Esophagus muscularis mucosa (tissue), 4 donors: ENCODE data around the gene SFTPD. TPM values are rescaled to one million over a fixed set of nuclear protein-coding genes. Genes with fewer than 3 reads are reported as not detected.

Source experiments
- DNase-seq: peaks from one replicate; pipeline ENCODE4 v3.0.0-alpha.2; 2017; ENCODE audit errors: extremely low spot score
- H3K27ac ChIP-seq, 4 donors: fragments of 200-600 bp; sonication (generic); replicated peaks in 1 of 4; 1 replicate in 3 of 4; 2 replicates in 1 of 4; pipeline ENCODE4 v1.5.1; 2016 to 2019; ENCODE audit warnings: mild to moderate bottlenecking in 1 of 4
- H3K27me3 ChIP-seq, 4 donors: fragments of 200-600 bp; sonication (generic); one replicate each; pipeline versions ENCODE4 v1.5.1 to v1.6.0; 2016 to 2019
- H3K36me3 ChIP-seq, 4 donors: fragments of 200-600 bp; sonication (generic); one replicate each; pipeline ENCODE4 v1.5.1; 2016 to 2019
- H3K4me1 ChIP-seq, 4 donors: fragments of 200-600 bp; sonication (generic); one replicate each; pipeline ENCODE4 v1.5.1; 2016 to 2019
- H3K4me3 ChIP-seq, 4 donors: fragments of 200-600 bp; sonication (generic); 1 replicate in 2 of 4; 2 replicates in 2 of 4; pipeline ENCODE4 v1.5.1; 2016 to 2019; ENCODE audit warnings: mild to moderate bottlenecking in 4 of 4, moderate library complexity in 1 of 4
- H3K9me3 ChIP-seq, 4 donors: fragments of 200-600 bp; sonication (generic); 1 replicate in 3 of 4; 2 replicates in 1 of 4; pipeline ENCODE4 v1.5.1; 2016 to 2019
- CTCF ChIP-seq, 3 experiments: fragments of 200-600 bp in 2 of 3; fragments of 450-650 bp in 1 of 3; sonication (generic) in 2 of 3; IDR thresholded peaks; one replicate each; pipeline ENCODE4 v1.5.1; 2017 to 2019; ENCODE audit warnings: antibody characterized with exemption in 3 of 3, mild to moderate bottlenecking in 2 of 3, moderate library complexity in 1 of 3
- EP300 ChIP-seq: sonication (generic); formaldehyde crosslinking; IDR thresholded peaks from one replicate; pipeline ENCODE4 v1.6.1; 2017; ENCODE audit warnings: antibody characterized with exemption
- POLR2A ChIP-seq: fragments of 450-650 bp; IDR thresholded peaks from one replicate; pipeline ENCODE4 v1.6.1; 2017; ENCODE audit warnings: antibody characterized with exemption, moderate library complexity, mild to moderate bottlenecking, low read depth
- POLR2AphosphoS5 ChIP-seq, 2 donors: sonication (generic); formaldehyde crosslinking; IDR thresholded peaks; one replicate each; pipeline ENCODE4 v1.6.1; 2017; ENCODE audit warnings: antibody characterized with exemption in 2 of 2
- WGBS: methylation state at CpG from one replicate; pipeline ENCODE4 v1.1.5; 2018; 5-methylcytosine and 5-hydroxymethylcytosine counted together
- intact Hi-C: fragments of 100-400 bp; cut with DNase I; formaldehyde crosslinking; loops from one replicate; pipeline ENCODE4 v1.15.1; 2023
- total RNA-seq, 4 donors: library from RNA; depleted of rRNA; stranded (reverse); fragments of >200 nt; gene quantifications; one replicate each; pipeline versions ENCODE4 v1.1.0 to v1.2.1, GENCODE V29; 2016

Gene SFTPD
- total RNA-seq, 4 donors from 2014 or later: 0.83 to 3.0 (median 1.5) TPM

GRCh38 chr10:79981450-79982361 is 32.8 kb upstream of the SFTPD start:
- H3K4me3 ChIP-seq: peak overlapping the region; percentile 66 to 72 (median 68)
- TF ChIP-seq POLR2AphosphoS5 (IDR thresholded peaks at IDR 0.05): peak in 1 of 2 donors; percentile 39
- no peak for TF ChIP-seq POLR2A
- peak in 1 of 3 experiments; percentile 6 for TF ChIP-seq CTCF (IDR thresholded peaks at IDR 0.05)
- TF ChIP-seq EP300: no peak
- DNase-seq: no peak
- intact Hi-C loops: no loop called here
- H3K9me3 ChIP-seq: no peaks in the 10 kb centered on the region
- H3K36me3 ChIP-seq: no peaks in the 10 kb centered on the region
- H3K4me1 ChIP-seq: peaks cover 15 to 26% (median 22%) of the 10 kb centered on the region in 4 donors
- H3K27me3 ChIP-seq: peaks cover 0 to 13% (median 0%) of the 10 kb centered on the region in 4 donors
- H3K27ac ChIP-seq: peak overlapping the region; percentile 58 to 88 (median 78)
- WGBS: 10% methylated on average over 14 of the region's 89 CpGs

- intact Hi-C loops: no loop called here
- Histone ChIP-seq H3K27me3 (peaks cover 0 to 7% (median 0%) of the 10 kb centered on the region in 4 donors), H3K36me3 (no peaks in the 10 kb centered on the region), H3K4me1 (peaks cover 15 to 26% (median 22%) of the 10 kb centered on the region in 4 donors), H3K4me3 (no peak overlapping the region), H3K9me3 (no peaks in the 10 kb centered on the region), H3K27ac (peak overlapping the region in 1 of 4 donors; percentile 88)
- 92% methylated on average over 3 of the region's 3 CpGs for WGBS
- no peak for DNase-seq
- no peak for TF ChIP-seq POLR2AphosphoS5 (IDR thresholded peaks at IDR 0.05)
- TF ChIP-seq POLR2A: no peak
- no peak for TF ChIP-seq EP300
- TF ChIP-seq CTCF (IDR thresholded peaks at IDR 0.05): no peak
These were observed 31.8 kb upstream of the SFTPD start for GRCh38 chr10:79980711-79981110.

- Histone ChIP-seq H3K9me3 (no peaks in the 10 kb centered on the region), H3K4me1 (peaks cover 15 to 26% (median 22%) of the 10 kb centered on the region in 4 donors), H3K27ac (peak overlapping the region in 1 of 4 donors; percentile 88), H3K36me3 (no peaks in the 10 kb centered on the region), H3K4me3 (no peak overlapping the region), H3K27me3 (peaks cover 0 to 7% (median 0%) of the 10 kb centered on the region in 4 donors)
- 82% methylated on average over 2 of the region's 2 CpGs for WGBS
- intact Hi-C loops: no loop called here
- no peak for TF ChIP-seq EP300
- TF ChIP-seq CTCF (IDR thresholded peaks at IDR 0.05): no peak
- TF ChIP-seq POLR2A: no peak
- TF ChIP-seq POLR2AphosphoS5 (IDR thresholded peaks at IDR 0.05): no peak
- no peak for DNase-seq
These were observed 31.2 kb upstream of the SFTPD start for GRCh38 chr10:79979976-79980687.

- Histone ChIP-seq H3K4me1 (peaks cover 15 to 26% (median 22%) of the 10 kb centered on the region in 4 donors), H3K27me3 (peaks cover 0 to 7% (median 0%) of the 10 kb centered on the region in 4 donors), H3K27ac (no peak overlapping the region), H3K36me3 (no peaks in the 10 kb centered on the region), H3K4me3 (no peak overlapping the region), H3K9me3 (no peaks in the 10 kb centered on the region)
- no peak for DNase-seq
- 61% methylated on average over 3 of the region's 3 CpGs for WGBS
- no peak for TF ChIP-seq EP300
- no peak for TF ChIP-seq POLR2A
- no peak for TF ChIP-seq POLR2AphosphoS5 (IDR thresholded peaks at IDR 0.05)
- no peak for TF ChIP-seq CTCF (IDR thresholded peaks at IDR 0.05)
- intact Hi-C loops: no loop called here
These were observed 30.5 kb upstream of the SFTPD start for GRCh38 chr10:79979310-79979975.
